ENCODE results near the gene HOXA7. TPM values are rescaled to one million over a fixed set of nuclear protein-coding genes. Genes with fewer than 3 reads are reported as not detected.

HOXA7 gene
- total RNA-seq, 1 donor = not detected

DNA sequence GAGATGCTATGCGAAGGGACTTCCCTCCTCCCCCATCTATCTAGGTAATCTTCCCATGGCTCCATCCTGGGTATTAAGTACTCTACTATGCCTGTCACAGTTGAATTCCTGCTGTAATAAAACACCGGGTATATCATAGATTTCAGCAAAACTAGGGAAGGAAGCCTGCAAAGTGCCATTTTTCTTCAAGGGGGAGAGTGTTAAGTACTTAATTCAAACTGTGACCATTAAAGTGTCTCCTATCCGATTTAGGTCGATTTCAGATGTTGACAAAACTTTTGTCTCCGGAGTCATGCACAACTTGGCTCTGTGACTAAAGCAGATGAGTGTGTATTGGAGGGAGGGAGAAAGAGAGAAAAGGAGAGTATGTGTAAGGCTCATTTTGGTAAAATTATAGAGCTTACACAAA, 30.5 kb downstream of the HOXA7 start:
- no peak overlapping the region for H3K4me3 ChIP-seq (ENCODE audit: low read depth, low read length)
- no peak for TF ChIP-seq CTCF (IDR thresholded peaks at IDR 0.05; ENCODE audit: insufficient read depth, low read length)
- DNase-seq (ENCODE audit: low read depth) = no peak

- DNase-seq (ENCODE audit: low read depth) = no peak
Measured at GRCh38 chr7:27124902-27125689, 31.4 kb downstream of the HOXA7 start.

DNA sequence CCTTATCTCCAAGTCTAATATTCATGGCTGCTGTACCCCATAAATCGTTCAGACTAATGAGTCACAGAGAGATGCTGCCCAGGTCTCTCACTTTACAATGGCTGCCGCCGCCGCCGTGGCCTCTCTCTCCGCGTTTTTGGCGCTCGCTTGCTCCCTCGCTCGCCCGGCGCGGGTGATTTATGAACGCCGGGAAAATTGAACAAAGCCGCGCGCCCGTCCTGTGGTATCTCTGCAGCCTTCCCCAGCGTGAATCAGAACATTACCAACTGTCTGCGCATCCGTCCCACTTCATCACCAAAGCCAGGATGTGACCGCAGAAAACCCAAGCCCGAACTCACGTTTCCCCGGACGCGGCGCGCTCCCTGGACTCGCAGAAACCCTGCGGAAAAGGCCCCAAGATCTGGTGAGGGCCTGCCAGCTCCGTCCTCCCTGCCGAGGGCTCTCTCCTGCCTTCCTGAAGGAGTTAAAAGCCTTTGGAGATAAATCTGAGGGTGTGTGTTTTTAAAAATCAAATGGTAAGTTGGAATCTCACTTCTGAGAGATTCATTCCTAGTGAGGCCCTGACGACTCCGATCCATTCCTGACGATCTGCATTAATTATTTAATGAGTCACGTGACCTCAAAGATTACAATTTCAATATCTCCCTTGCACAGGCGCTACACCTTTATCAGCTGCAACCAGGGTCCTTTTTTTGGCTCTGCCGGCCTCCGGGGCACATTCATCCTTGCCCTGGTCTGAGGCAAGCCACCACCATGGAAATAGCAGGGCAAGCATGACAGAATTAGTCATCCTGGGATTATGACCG, 32.2 kb downstream of the HOXA7 start:
- DNase-seq (ENCODE audit: low read depth) = peak; percentile 73
- TF ChIP-seq CTCF (IDR thresholded peaks at IDR 0.05; ENCODE audit: insufficient read depth, low read length) = no peak
- H3K4me3 ChIP-seq (ENCODE audit: low read depth, low read length) = no peak overlapping the region

More at GRCh38 chr7:27124902-27125689, 31.4 kb downstream of the HOXA7 start:
- TF ChIP-seq CTCF (IDR thresholded peaks at IDR 0.05; ENCODE audit: insufficient read depth, low read length) = no peak
- no peak overlapping the region for H3K4me3 ChIP-seq (ENCODE audit: low read depth, low read length)

DNA sequence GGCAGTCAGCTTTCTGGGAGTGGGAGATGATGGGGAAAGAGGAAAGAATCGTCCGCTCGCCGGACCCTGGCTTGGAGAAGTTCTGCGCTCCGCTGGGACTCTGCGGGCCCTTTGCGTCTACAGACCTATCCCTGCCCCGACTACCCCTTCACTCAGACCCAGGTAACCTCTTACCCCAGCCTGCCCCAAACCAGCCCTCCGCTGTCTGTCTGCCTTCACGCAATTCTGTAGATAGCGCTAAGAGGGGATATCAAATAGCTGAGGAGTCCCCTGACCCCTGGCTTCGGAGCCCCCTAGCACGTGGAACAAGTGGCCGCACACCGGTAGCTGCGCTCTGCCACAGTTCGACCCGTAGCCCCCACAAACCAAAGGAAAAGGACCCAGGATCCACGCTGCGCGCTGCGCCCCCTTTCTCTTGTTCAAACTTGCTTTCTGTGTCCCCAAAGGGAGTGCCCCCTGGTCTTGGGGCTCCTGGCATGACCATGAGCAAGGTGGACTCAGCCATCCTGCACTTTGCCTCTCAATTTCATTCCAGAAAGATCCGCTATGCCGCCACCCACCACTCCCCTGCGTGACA, 32.9 kb downstream of the HOXA7 start:
- no peak for DNase-seq (ENCODE audit: low read depth)
- no peak for TF ChIP-seq CTCF (IDR thresholded peaks at IDR 0.05; ENCODE audit: insufficient read depth, low read length)
- H3K4me3 ChIP-seq (ENCODE audit: low read depth, low read length) = peak overlapping the region; percentile 35

GRCh38 chr7:27123007-27123476, 33.4 kb downstream of the HOXA7 start:
- peak; percentile 40 for DNase-seq (ENCODE audit: low read depth)
- peak overlapping the region; percentile 53 for H3K4me3 ChIP-seq (ENCODE audit: low read depth, low read length)
- TF ChIP-seq CTCF (IDR thresholded peaks at IDR 0.05; ENCODE audit: insufficient read depth, low read length) = no peak

GRCh38 chr7:27122077-27122910, 34.2 kb downstream of the HOXA7 start:
- DNase-seq (ENCODE audit: low read depth) = peak; percentile 26
- no peak for TF ChIP-seq CTCF (IDR thresholded peaks at IDR 0.05; ENCODE audit: insufficient read depth, low read length)
- H3K4me3 ChIP-seq (ENCODE audit: low read depth, low read length) = peak overlapping the region; percentile 53

All from fibroblast of the aortic adventitia (primary cell).